Left renal cortex interstitium (tissue), 4 donors: ENCODE results near the gene NUDT1. TPM values are rescaled to one million over a fixed set of nuclear protein-coding genes. Genes with fewer than 3 reads are reported as not detected.

Experiments used
- DNase-seq, 4 donors: peaks; one replicate each; pipeline ENCODE4 v3.0.0-alpha.2; 2013; ENCODE audit warnings: low read depth in 4 of 4, low spot score in 2 of 4, missing footprints in 1 of 4
- polyA plus RNA-seq, 4 donors: library from polyadenylated mRNA; unstranded; fragments of 120-200 nt; gene quantifications; one replicate each; pipeline ENCODE4 v1.2.1, GENCODE V29; 2013; ENCODE audit not compliant: insufficient read length in 4 of 4

The NUDT1 gene
- polyA plus RNA-seq, 4 donors: 20.1 to 30.2 (median 22.8) TPM

GRCh38 chr7:2245883-2246675, 4.1 kb downstream of the NUDT1 start:
- no peak for DNase-seq

- DNase-seq: no peak
Measured at GRCh38 chr7:2247141-2247995, 5.3 kb downstream of the NUDT1 start.

- DNase-seq: no peak
Measured at GRCh38 chr7:2248984-2249694, 7.1 kb downstream of the NUDT1 start.

- no peak for DNase-seq
Measured at GRCh38 chr7:2249744-2250323, 7.8 kb downstream of the NUDT1 start.

GRCh38 chr7:2251381-2251780, 9.4 kb downstream of the NUDT1 start:
- DNase-seq: no peak

- DNase-seq: no peak
Measured at GRCh38 chr7:2251841-2252771, 10.1 kb downstream of the NUDT1 start.

- no peak for DNase-seq
Measured at GRCh38 chr7:2253021-2253420, 11.0 kb downstream of the NUDT1 start.

GRCh38 chr7:2253525-2254244, 11.7 kb downstream of the NUDT1 start:
- no peak for DNase-seq

- no peak for DNase-seq
Measured at GRCh38 chr7:2254429-2255144, 12.6 kb downstream of the NUDT1 start.

- no peak for DNase-seq
Measured at GRCh38 chr7:2255145-2256139, 13.4 kb downstream of the NUDT1 start.

GRCh38 chr7:2256306-2257045, 14.4 kb downstream of the NUDT1 start:
- DNase-seq: no peak

GRCh38 chr7:2257046-2257551, 15.1 kb downstream of the NUDT1 start:
- no peak for DNase-seq

GRCh38 chr7:2257651-2258050, 15.6 kb downstream of the NUDT1 start:
- DNase-seq: no peak

- DNase-seq: no peak
Measured at GRCh38 chr7:2258661-2259365, 16.8 kb downstream of the NUDT1 start.

- no peak for DNase-seq
Measured at GRCh38 chr7:2259480-2259879, 17.5 kb downstream of the NUDT1 start.

- DNase-seq: no peak
Measured at GRCh38 chr7:2260820-2261219, 18.8 kb downstream of the NUDT1 start.
